NCI-H69 (cell line): ENCODE data around the gene CCL28.
"Not testable (repeated sequence)": the region's sequence is repeated elsewhere in the genome, so short reads cannot be mapped to it uniquely, and the experiment has no call there.

ENCODE experiments used
- DNase-seq: peaks from one replicate; lab custom pipeline; 2025; lab: John Stamatoyannopoulos, UW

CCL28 gene

GRCh38 chr5:43412156-43412555, at the start of gene CCL28:
TSS of gene CCL28 (minus strand) at chr5:43412391. CDS start at chr5:43412316, 75 bp downstream.
- peak; percentile 30 for DNase-seq

- DNase-seq, result no peak
Measured at GRCh38 chr5:43461066-43461465, 48.9 kb upstream of the CCL28 start.

- DNase-seq, result no peak
Measured at GRCh38 chr5:43456556-43456955, 44.4 kb upstream of the CCL28 start.

- DNase-seq, result not testable (repeated sequence)
Measured at GRCh38 chr5:43441575-43441974, 29.4 kb upstream of the CCL28 start.

GRCh38 chr5:43437062-43437660, 25.0 kb upstream of the CCL28 start:
- no peak for DNase-seq

DNA sequence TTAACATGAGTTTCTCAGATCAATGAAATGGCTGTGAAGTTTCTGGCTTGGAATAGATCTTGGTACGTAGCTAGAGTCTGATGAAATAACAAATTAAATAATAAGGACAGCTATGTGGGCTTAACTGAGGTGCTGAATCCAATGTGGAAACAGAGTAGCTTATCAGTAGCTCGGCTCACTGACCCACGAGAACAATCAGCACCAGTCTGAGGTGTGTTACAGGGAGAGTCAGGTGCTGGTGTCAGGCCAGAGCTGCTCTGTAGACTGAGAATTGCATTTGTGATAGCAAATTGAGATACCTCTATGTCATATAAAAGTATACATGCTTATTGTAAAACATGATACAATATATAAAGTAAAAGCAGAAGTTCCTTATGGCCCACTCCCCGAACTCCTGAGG, 21.2 kb upstream of the CCL28 start:
- no peak for DNase-seq

DNA sequence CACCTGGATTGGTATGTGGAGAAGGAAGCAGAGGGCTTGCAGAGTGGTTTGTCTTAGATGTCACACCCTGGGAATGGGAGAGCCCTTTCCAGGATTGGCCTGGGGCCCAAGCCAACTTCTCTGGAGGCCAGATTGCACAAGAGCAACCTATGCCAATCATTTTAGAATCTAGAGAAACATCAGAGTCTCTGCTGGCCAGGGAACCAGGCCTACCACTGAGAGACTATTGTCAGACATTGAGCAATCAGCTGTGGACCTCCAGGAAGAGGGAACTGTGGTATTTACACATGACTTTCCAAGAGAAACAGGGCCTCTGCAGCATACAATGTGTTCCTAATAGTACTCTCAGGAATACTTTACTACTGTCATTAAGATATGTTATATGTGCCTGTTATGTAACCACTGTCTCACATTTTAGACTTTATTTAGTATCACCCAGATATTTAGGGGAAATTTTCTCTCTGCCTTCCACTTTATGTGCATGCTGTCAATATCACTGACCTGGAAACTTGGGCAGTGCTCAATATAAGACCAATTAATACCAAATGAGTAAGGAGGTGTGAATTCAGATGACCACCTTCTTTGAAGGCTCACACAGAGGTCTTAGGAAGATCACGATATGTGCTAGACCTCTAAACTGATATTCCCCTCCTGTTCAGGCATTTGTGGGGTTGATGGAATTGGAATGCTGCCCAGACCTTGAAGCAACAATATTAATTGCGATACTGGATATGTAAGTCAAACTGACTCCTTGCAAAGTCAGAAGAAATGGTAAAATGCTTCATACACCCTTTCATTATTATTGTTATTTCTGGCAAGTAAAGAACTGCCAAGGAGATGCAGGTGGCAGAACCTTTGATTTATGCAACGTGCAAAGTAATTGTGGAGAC, 20.5 kb upstream of the CCL28 start:
- peak; percentile 86 for DNase-seq

DNA sequence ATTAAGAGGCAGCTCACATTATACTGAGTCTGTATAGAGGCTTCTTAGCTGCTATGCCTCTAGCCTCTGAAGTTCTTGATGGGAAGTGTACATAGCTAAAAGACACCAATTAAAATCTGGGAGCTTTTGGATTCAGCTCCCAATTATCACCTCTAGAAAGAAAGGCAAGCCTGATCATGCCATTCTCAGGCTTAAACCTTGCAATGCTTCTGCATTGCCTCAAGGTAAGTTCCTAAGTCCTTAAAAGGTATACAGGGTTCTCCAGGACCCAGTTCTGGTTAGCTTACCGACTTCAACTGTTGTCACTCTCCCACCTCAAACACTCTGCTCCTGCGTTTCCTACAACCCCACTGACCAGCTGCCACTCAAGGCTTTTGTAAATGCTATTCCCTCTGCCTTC, 17.5 kb upstream of the CCL28 start:
- DNase-seq, result peak; percentile 64

- no peak for DNase-seq
Measured at GRCh38 chr5:43429016-43429415, 16.8 kb upstream of the CCL28 start.

- DNase-seq, result no peak
Measured at GRCh38 chr5:43427306-43427705, 15.1 kb upstream of the CCL28 start.

DNA sequence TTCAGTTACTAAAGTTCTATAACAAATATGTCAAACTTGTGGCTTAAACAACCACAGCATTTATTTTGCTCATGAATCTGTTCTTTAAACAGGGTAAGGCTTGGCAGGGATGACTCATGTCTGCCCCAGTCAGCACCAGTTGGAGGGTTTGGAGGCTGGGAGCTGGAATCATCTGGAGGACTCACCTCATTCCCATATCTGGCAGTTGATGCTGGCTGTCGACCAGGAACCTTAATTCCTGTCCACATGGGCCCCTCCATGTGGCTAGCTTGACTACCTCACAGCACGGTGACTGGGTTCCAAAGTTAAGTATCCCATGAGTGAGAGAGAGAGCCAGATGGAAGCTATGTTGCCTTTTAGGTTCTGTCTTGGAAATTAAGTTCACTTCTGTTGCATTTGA, 13.8 kb upstream of the CCL28 start:
- DNase-seq, result no peak

DNA sequence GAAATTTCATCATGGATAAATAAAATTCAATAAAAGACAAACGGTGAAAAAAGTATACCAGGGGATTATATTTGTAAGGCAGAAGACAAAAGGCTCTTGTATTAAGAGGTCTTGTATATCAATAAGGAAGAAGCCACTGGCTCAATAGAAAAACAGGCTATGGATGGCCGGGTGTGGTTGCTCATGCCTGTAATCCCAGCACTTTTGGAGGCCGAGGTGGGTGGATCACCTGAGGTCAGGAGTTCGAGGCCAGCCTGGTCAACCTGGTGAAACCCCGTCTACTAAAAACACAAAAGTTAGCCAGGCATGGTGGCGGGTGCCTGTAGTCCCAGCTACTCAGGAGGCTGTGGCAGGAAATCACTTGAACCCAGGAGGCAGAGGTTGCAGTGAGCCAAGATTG, 10.9 kb upstream of the CCL28 start:
- not testable (repeated sequence) for DNase-seq

- peak; percentile 93 for DNase-seq
Measured at GRCh38 chr5:43422143-43422542, 10.0 kb upstream of the CCL28 start.

GRCh38 chr5:43421450-43422133, 9.4 kb upstream of the CCL28 start:
- peak; percentile 45 for DNase-seq

DNA sequence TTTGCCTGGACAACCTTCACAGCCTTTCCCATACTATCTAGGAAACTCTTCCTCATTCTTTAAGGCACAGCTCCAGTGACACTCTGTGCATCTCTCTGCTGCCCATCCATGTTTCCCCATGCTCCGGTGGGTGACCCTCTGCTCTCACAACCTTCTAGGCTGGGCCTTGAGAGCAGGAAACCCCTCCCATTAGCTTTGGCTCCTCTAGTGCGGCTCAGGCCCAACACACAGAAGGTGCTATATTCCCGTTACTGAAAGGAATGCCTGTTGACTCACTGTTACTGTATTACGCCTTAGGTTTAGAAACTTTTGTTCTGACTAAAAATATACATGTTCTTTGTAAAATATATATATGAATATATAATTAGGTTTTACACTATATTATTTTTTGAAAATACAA, 8.1 kb upstream of the CCL28 start:
- DNase-seq, result peak; percentile 68

DNA sequence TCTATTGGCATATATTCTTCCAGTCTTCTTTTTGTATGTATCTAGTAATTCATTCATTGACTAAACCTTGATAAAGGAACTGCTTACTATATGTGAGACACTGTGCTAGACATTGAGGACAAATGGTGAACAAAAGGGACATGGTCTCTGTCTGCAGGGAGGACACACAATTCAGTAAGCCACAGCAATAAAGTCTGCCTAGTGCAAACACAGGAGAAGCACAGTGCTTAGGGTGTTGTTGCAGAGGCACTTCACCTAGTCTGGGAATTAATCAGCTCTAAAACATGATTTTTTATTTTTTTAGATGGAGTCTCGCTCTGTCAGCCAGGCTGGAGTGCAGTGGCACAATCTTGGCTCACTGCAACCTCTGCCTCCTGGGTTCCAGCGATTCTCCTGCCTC, 6.4 kb upstream of the CCL28 start:
- DNase-seq, result peak; percentile 28

DNA sequence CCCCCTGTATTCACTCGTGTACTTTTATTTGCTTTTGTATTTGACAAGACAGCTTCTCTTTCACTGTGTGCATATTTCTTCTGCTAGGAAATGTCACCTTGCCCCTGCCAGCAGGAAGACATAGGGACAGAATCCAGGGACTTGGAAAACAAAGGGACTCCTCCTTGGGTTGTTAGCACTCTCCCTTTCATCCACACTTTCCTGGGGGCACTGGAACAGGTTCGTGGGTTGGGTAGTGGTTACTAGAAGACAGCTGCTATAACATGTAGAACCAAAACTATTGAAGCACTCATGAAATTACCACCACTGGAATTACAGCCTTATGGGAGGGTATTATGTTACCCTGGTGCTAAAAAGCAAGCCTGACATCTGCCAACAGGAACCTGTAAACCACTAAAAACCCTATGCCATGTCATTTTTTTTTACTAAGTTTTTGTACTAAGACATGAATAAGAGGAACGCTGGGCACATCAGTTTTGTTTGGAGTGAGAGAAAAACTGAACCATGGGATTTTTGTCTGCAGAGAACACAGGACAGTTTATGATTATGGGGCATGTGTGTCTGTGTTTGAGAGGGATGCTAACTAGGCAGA, 4.7 kb upstream of the CCL28 start:
- peak; percentile 93 for DNase-seq

- DNase-seq, result peak; percentile 66
Measured at GRCh38 chr5:43415935-43416802, 4.0 kb upstream of the CCL28 start.

DNA sequence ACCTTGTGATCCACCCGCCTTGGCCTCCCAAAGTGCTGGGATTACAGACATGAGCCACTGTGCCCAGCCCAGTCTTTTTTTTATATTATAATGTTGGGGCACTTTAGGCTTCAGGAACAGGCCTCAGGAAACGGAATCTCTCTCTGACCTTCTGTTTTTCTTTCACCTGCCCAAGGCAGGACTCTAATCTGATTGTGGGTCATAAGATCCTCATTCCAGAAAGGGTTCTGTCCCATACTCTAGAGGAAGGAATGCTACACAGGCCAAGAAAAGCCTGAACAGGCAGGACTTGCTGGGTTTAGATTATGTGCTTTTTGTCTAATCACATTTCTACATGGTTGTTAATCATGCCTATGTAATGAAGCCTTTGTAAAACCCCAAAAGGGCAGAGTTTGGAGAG, 1.8 kb upstream of the CCL28 start:
- DNase-seq, result no peak

DNA sequence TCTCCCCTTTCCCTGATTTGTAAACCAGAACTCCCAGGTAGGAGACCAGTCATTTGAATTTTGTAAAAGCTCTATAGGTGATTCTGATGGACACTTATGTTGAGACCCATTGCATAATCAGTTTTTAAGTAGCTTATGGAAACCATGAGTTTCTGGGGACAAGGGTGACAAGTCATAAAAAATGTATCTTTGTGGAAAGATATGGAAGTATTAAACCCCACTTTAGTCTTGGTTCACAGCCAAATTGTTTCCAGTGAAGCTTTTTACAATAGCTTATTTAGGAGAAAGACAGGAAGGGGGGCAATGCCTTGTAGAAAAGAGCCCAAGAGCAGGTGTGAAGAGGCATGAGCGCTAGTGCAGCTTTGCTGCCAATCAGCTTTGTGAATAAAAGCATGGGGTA, 453 bp upstream of the CCL28 start:
- no peak for DNase-seq

DNA sequence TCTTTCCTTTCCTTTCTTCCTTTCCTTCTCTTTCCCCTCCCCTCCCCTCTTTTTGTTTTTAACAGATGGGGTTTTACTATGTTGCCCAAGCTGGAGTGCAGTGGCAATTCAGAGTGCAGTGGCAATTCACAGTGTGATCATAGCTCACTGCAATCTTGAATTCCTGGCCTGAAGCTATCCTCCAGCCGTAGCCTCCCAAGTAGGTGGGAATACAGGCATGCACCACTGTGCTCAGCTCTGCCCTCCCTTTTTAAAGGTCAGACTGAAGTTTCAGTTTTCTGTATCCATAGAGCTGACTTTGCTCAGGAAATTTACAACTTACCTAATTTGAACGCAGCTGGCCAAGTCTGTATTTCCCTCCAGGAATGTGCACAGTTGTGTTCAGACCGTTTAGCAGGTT, 696 bp downstream of the CCL28 start:
- DNase-seq, result peak; percentile 25

- DNase-seq, result no peak
Measured at GRCh38 chr5:43410414-43410813, 1.8 kb downstream of the CCL28 start.
